Breast epithelium (tissue), 4 donors: Measurements from ENCODE around the gene SLC9A3. TPM values are rescaled to one million over a fixed set of nuclear protein-coding genes. Genes with fewer than 3 reads are reported as not detected.

ENCODE experiments used
- DNase-seq, 2 donors: peaks; one replicate each; pipeline ENCODE4 v3.0.0-alpha.2; 2019; ENCODE audit warnings: low spot score in 2 of 2
- H3K27ac ChIP-seq, 2 donors: fragments of 200-600 bp; sonication (generic) in 1 of 2; one replicate each; pipeline ENCODE4 v1.5.1; 2016 to 2019; ENCODE audit warnings: mild to moderate bottlenecking in 1 of 2
- H3K27me3 ChIP-seq, 2 donors: fragments of 200-600 bp; sonication (generic) in 1 of 2; one replicate each; pipeline versions ENCODE4 v1.5.1 to v1.6.0; 2017 to 2019; ENCODE audit warnings: control low read depth in 1 of 2, mild to moderate bottlenecking in 1 of 2
- H3K36me3 ChIP-seq: fragments of 200-600 bp; one replicate; pipeline ENCODE4 v1.5.1; 2019
- H3K4me1 ChIP-seq, 2 donors: fragments of 200-600 bp; sonication (generic); one replicate each; pipeline ENCODE4 v1.5.1; 2016 to 2019; ENCODE audit warnings: control low read depth in 1 of 2
- H3K4me3 ChIP-seq, 3 donors: fragments of 200-600 bp; sonication (generic); 1 replicate in 2 of 3; 2 replicates in 1 of 3; pipeline ENCODE4 v1.5.1; 2016 to 2019; ENCODE audit warnings: mild to moderate bottlenecking in 3 of 3, moderate library complexity in 2 of 3
- H3K9me3 ChIP-seq, 2 donors: fragments of 200-600 bp; sonication (generic) in 1 of 2; one replicate each; pipeline ENCODE4 v1.5.1; 2016 to 2019; ENCODE audit warnings: control low read depth in 1 of 2
- CTCF ChIP-seq, 3 donors: fragments of 450-650 bp; IDR thresholded peaks; one replicate each; pipeline ENCODE4 v1.5.1; 2016 to 2017; ENCODE audit warnings: antibody characterized with exemption in 3 of 3, mild to moderate bottlenecking in 3 of 3, moderate library complexity in 3 of 3
- POLR2A ChIP-seq: fragments of 450-650 bp; IDR thresholded peaks from one replicate; pipeline ENCODE4 v1.6.1; 2016; ENCODE audit warnings: antibody characterized with exemption, mild to moderate bottlenecking, moderate library complexity
- POLR2AphosphoS5 ChIP-seq, 3 donors: sonication (generic); formaldehyde crosslinking; IDR thresholded peaks; one replicate each; pipeline ENCODE4 v1.6.1; 2017; ENCODE audit warnings: antibody characterized with exemption in 3 of 3
- intact Hi-C: fragments of 100-400 bp; cut with DNase I; formaldehyde crosslinking; loops from one replicate; pipeline ENCODE4 v1.15.1; 2023; ENCODE audit warnings: low total_unique reads
- total RNA-seq, 3 donors: library from RNA; depleted of rRNA; stranded (reverse); fragments of >200 nt; gene quantifications; one replicate each; pipeline ENCODE4 v1.1.0, GENCODE V29; 2016

The SLC9A3 gene
- total RNA-seq, 3 donors from 2014 or later, result 1.1 to 5.6 (median 2.3) TPM

- H3K27me3 ChIP-seq, result peaks cover 4 to 76% of the 10 kb centered on the region in 2 donors
- no peak for DNase-seq
- TF ChIP-seq POLR2AphosphoS5 (IDR thresholded peaks at IDR 0.05), result no peak
- TF ChIP-seq CTCF (IDR thresholded peaks at IDR 0.05), result no peak
- TF ChIP-seq POLR2A, result no peak
- no peak overlapping the region for H3K27ac ChIP-seq
- H3K9me3 ChIP-seq, result no peaks in the 10 kb centered on the region
- H3K4me1 ChIP-seq, result no peaks in the 10 kb centered on the region
- no peaks in the 10 kb centered on the region for H3K36me3 ChIP-seq
- H3K4me3 ChIP-seq, result no peak overlapping the region
- intact Hi-C loops, result no loop called here
Observed at GRCh38 chr5:497871-498509, 26.3 kb downstream of the SLC9A3 start.

DNA sequence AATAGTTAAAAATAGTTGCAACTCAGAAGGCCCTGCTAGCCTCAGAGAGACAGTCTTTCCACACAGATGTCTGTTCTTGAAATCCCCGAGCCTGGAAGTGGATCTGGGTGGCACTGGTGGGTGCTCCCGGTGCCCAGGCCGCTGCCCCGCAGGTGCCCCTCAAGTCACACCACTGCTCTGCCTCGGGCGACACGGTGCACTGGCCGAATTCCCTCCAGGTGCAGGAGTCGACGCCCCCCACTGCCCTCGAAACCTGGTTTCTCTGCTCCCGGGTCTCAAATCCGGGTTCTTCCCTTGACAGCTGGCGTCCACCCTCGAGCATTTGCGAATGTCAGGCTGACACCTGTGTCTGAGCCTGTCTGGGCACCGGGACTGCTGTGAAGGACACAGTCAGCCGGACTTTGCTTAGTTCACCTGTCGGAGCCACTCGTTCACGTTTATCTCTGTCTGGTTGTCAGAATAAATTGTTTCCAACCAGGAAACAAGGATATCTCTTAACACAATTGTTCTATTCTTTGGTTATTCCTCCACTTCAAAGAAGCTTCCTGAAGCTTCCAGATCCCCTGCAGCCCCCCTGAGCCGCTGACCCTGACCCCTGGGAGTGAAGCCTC, 27.1 kb downstream of the SLC9A3 start:
- H3K9me3 ChIP-seq, result no peaks in the 10 kb centered on the region
- no peaks in the 10 kb centered on the region for H3K36me3 ChIP-seq
- intact Hi-C loops, result no loop called here
- no peak overlapping the region for H3K4me3 ChIP-seq
- H3K27ac ChIP-seq, result no peak overlapping the region
- no peak for DNase-seq
- TF ChIP-seq CTCF (IDR thresholded peaks at IDR 0.05), result no peak
- no peak for TF ChIP-seq POLR2A
- TF ChIP-seq POLR2AphosphoS5 (IDR thresholded peaks at IDR 0.05), result no peak
- H3K27me3 ChIP-seq, result peaks cover 4 to 76% of the 10 kb centered on the region in 2 donors
- no peaks in the 10 kb centered on the region for H3K4me1 ChIP-seq

DNA sequence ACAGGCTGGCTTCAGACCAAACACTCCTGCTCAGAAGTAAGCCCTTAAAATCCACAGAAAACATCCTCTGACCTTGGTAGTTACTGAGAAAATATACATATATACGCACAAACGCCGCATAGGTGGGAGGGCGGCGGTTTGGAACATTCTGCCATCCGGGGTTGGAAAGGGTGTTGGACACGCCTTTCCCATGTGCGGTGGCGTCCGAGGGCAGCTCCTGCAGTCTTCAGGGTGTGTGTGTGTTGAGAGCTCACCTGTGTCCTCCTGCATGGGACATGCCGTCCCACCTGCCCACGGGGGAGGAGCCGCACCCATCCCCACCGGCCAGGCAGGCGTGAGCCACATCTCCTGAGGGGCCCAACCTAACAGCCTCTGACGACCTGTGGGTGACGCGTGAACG, 28.2 kb downstream of the SLC9A3 start:
- DNase-seq, result no peak
- no peaks in the 10 kb centered on the region for H3K36me3 ChIP-seq
- H3K27ac ChIP-seq, result no peak overlapping the region
- no peak for TF ChIP-seq POLR2AphosphoS5 (IDR thresholded peaks at IDR 0.05)
- no peak for TF ChIP-seq POLR2A
- no peak for TF ChIP-seq CTCF (IDR thresholded peaks at IDR 0.05)
- H3K27me3 ChIP-seq, result peaks cover 0 to 74% of the 10 kb centered on the region in 2 donors
- no peaks in the 10 kb centered on the region for H3K4me1 ChIP-seq
- intact Hi-C loops, result no loop called here
- no peak overlapping the region for H3K4me3 ChIP-seq
- no peaks in the 10 kb centered on the region for H3K9me3 ChIP-seq

- intact Hi-C loops, result no loop called here
- peaks cover 0 to 77% of the 10 kb centered on the region in 2 donors for H3K27me3 ChIP-seq
- H3K27ac ChIP-seq, result no peak overlapping the region
- no peaks in the 10 kb centered on the region for H3K9me3 ChIP-seq
- DNase-seq, result no peak
- no peaks in the 10 kb centered on the region for H3K4me1 ChIP-seq
- H3K4me3 ChIP-seq, result no peak overlapping the region
- H3K36me3 ChIP-seq, result no peaks in the 10 kb centered on the region
- TF ChIP-seq POLR2AphosphoS5 (IDR thresholded peaks at IDR 0.05), result no peak
- no peak for TF ChIP-seq CTCF (IDR thresholded peaks at IDR 0.05)
- TF ChIP-seq POLR2A, result no peak
Observed at GRCh38 chr5:494667-495255, 29.5 kb downstream of the SLC9A3 start.

- Histone ChIP-seq H3K4me3 (no peak overlapping the region), H3K36me3 (no peaks in the 10 kb centered on the region), H3K4me1 (no peaks in the 10 kb centered on the region), H3K9me3 (no peaks in the 10 kb centered on the region), H3K27ac (no peak overlapping the region), H3K27me3 (peaks cover 0 to 77% of the 10 kb centered on the region in 2 donors)
- TF ChIP-seq CTCF (IDR thresholded peaks at IDR 0.05), result no peak
- no peak for TF ChIP-seq POLR2A
- no peak for TF ChIP-seq POLR2AphosphoS5 (IDR thresholded peaks at IDR 0.05)
- intact Hi-C loops, result no loop called here
- DNase-seq, result no peak
Observed at GRCh38 chr5:493758-494157, 30.5 kb downstream of the SLC9A3 start.
